Measurements from ENCODE around the gene INSIG1.

The INSIG1 gene

DNA sequence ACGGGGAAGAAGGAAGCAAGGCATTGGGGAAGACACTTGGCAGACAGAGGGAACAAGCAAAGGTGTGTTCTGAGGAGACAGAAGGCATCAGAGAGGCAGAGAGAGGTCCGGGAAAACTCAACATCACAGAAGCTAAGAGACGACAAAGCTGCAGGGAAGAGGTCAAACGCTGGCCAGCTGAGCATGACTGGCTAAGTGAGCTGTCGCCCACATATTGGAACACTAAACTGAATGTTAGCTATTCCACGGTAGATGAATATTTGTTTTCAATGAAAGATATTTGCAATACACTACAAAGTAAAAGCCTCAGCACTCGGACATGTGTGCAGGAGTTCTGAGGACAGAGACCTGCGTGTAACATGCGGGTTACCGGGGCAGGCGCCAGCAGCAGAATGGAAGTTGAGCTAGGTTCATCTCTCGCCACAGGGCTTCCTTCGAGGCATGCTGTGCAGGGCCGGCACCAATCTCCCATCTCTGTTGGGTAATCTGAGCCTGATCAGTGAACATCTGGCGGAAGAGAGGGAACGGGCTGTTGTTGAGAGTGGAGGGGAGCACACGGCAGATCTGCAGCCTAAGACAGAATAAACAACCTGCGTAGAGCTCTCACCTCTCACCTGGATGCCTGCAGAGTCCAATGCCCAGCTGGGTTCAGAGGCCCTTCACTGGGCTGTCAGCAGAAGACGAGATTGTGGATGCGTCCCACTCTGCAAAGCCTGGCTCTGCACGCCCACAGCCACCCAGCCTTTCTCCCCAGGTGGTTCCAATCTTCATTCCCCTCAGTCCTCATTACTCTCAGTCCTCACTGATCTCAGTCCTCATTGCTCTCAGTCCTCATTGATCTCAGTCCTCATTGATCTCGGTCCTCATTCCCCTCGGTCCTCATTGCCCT lies 35.9 kb downstream of the INSIG1 start:
- TF ChIP-seq, protein P1, sequence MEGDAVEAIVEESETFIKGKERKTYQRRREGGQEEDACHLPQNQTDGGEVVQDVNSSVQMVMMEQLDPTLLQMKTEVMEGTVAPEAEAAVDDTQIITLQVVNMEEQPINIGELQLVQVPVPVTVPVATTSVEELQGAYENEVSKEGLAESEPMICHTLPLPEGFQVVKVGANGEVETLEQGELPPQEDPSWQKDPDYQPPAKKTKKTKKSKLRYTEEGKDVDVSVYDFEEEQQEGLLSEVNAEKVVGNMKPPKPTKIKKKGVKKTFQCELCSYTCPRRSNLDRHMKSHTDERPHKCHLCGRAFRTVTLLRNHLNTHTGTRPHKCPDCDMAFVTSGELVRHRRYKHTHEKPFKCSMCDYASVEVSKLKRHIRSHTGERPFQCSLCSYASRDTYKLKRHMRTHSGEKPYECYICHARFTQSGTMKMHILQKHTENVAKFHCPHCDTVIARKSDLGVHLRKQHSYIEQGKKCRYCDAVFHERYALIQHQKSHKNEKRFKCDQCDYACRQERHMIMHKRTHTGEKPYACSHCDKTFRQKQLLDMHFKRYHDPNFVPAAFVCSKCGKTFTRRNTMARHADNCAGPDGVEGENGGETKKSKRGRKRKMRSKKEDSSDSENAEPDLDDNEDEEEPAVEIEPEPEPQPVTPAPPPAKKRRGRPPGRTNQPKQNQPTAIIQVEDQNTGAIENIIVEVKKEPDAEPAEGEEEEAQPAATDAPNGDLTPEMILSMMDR (IDR thresholded peaks at IDR 0.05; ENCODE audit: control insufficient read depth, extremely low read depth, insufficient read depth) = no peak
- no peak overlapping the region for H3K4me3 ChIP-seq (ENCODE audit: low read depth, low read length)
- DNase-seq (ENCODE audit: low read depth) = no peak

DNA sequence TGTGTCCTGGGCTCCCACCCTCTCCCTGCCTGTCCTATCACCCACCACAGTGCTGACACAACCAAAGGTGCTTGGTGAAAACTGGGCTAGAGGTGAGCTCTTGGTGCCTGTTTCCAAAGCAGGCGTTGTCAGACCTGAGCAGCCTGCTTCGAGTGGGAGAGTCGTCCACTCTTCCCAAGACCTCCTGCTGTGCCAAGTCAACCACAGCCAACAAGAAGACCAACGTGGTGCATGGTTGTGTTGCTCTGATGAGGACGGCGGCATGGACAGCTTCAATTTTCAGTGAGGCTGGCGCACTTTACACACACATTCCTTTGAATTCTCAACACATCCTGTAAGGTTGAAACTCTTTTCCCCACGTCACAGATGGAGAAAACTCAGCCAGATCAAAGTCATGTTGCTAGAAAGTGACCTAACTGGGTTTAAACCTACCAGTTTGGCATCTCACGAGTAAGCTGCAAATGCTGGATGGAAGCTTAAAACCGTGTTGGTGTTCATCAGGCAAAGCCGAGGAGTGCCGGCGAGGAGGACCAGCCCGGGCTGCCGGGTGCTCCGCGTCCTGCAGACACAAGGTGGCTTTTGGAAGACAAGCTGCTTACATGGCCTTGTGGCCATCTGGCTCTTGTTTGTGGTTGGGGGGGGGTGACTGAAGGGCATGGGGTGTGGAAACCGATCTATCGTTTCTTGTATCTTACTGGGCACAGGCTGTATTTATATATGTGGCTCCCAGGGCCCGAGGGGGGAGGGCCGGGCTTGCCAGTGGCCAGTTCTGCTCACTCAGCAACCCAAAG lies 39.3 kb downstream of the INSIG1 start:
- H3K4me3 ChIP-seq (ENCODE audit: low read depth, low read length) = no peak overlapping the region
- TF ChIP-seq, protein P1 (IDR thresholded peaks at IDR 0.05; ENCODE audit: control insufficient read depth, extremely low read depth, insufficient read depth) = no peak
- DNase-seq (ENCODE audit: low read depth) = no peak

DNA sequence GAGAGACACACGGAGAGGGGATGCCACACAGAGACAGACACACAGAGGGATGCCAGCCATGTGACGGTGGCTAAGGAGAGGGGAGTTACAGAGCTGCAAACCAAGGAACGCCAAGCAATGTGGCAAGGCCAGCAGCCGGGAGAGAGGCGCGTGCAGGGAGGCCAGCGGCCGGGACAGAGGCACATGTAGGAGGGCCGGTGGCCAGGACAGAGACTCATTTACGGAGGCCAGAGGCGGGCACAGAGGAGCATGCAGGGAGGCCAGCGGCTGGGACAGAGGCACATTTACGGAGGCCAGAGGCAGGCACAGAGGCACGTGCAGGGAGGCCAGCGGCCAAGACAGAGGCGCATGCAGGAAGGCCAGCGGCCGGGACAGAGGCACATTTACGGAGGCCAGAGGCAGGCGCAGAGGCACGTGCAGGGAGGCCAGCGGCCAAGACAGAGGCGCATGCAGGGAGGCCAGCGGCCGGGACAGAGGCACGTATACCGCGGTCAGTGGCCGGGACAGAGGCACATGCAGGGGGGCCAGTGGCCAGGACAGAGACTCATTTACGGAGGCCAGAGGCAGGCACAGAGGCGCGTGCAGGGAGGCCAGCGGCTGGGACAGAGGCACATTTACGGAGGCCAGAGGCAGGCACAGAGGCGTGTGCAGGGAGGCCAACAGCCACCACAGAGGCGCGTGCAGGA lies 40.4 kb downstream of the INSIG1 start:
- TF ChIP-seq, protein P1 (IDR thresholded peaks at IDR 0.05; ENCODE audit: control insufficient read depth, extremely low read depth, insufficient read depth) = no peak
- DNase-seq (ENCODE audit: low read depth) = no peak
- H3K4me3 ChIP-seq (ENCODE audit: low read depth, low read length) = no peak overlapping the region

DNA sequence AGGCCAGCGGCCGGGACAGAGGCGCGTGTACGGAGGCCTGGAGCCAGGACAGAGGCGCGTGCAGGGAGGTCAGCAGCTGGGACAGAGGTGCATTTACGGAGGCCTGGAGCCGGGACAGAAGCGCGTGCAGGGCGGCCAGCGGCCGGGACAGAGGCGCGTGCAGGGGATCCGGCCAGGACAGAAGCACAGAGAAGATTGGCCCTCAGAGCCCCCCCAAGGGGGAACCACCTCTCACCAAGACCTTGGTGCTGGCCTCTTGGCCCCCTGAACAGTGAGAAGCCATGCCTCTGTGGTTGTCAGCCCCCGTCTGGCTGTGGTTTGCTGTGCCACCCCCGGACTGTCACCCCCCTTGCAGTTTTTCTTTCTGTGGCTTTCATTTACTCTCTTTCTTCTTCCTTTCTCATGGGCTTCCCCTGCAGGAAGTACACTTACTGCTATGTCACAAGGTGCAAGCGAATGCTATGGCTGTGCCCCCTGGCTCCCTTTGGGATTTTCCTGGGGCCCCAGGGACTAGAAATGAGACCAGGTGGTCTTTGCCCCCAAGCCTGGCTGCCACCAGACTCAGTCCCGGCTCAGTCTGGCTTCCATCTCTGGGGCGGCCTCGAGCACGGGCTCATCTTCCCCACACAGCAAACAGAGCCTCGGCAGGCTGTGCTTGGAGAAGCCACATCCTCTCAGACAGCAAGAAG lies 41.1 kb downstream of the INSIG1 start:
- TF ChIP-seq, protein P1 (IDR thresholded peaks at IDR 0.05; ENCODE audit: control insufficient read depth, extremely low read depth, insufficient read depth) = no peak
- DNase-seq (ENCODE audit: low read depth) = no peak
- H3K4me3 ChIP-seq (ENCODE audit: low read depth, low read length) = no peak overlapping the region

DNA sequence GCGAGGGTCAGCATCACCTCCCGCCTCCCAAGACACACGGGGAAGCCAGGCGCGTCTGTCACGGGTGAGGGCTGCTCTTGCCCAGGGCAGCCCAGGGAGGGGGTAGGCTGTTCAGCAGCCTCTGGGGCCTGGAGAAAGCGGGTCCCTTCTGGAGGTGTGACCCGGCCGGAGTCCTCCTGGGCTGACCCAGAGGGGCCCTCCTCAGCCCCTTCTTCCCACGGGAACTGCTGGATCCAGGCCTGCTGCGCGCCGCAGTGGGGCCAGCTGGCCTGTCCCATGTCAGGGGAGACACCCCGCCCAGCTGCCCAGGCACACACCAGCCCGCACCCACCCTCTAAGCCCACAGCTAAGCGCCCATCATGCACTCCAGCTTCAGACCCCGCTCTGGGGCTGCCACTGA lies 41.8 kb downstream of the INSIG1 start:
- TF ChIP-seq, protein P1 (IDR thresholded peaks at IDR 0.05; ENCODE audit: control insufficient read depth, extremely low read depth, insufficient read depth) = no peak
- DNase-seq (ENCODE audit: low read depth) = no peak
- no peak overlapping the region for H3K4me3 ChIP-seq (ENCODE audit: low read depth, low read length)

DNA sequence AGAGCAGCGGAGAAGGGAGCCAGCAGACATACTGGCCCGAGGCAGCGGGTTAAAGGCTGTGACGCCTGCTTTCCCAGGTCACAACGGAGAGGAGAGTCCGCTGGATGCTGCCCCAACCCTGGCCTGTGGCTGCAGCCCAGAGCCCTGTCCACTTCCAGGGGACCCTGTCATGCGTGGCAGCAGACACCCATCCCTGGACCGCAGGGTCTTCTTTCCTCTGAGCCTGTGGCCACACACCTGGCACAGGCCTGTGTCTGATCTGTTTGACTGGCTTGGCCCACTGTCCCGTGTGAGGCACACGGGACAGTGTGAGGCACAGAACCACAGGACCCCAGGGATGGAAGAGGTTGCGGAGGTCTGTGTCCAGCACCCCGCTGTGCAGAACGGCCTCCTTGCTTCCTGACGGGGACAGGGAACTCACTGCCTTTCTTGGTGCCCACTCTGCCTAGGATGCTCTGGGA lies 42.4 kb downstream of the INSIG1 start:
- TF ChIP-seq, protein P1 (IDR thresholded peaks at IDR 0.05; ENCODE audit: control insufficient read depth, extremely low read depth, insufficient read depth) = no peak
- H3K4me3 ChIP-seq (ENCODE audit: low read depth, low read length) = no peak overlapping the region
- no peak for DNase-seq (ENCODE audit: low read depth)
